Gastroesophageal sphincter (tissue), 3 donors: ENCODE data around the gene ARID1B.

Experiments used
- CTCF ChIP-seq, 4 experiments: fragments of 200-600 bp in 2 of 4; fragments of 450-650 bp in 2 of 4; sonication (generic) in 1 of 4; IDR thresholded peaks; one replicate each; pipeline ENCODE4 v1.5.1; 2017 to 2019; ENCODE audit warnings: antibody characterized with exemption in 4 of 4, mild to moderate bottlenecking in 2 of 4, moderate library complexity in 2 of 4
- POLR2A ChIP-seq, 2 donors: fragments of 450-650 bp; IDR thresholded peaks; one replicate each; pipeline ENCODE4 v1.6.1; 2017; ENCODE audit warnings: antibody characterized with exemption in 2 of 2, mild to moderate bottlenecking in 2 of 2, moderate library complexity in 1 of 2
- POLR2AphosphoS5 ChIP-seq: sonication (generic); formaldehyde crosslinking; IDR thresholded peaks from one replicate; pipeline ENCODE4 v1.6.1; 2017; ENCODE audit warnings: antibody characterized with exemption

GRCh38 chr6:157050537-157051265 is 273.5 kb downstream of the ARID1B start:
- TF ChIP-seq POLR2A (IDR thresholded peaks at IDR 0.05), result no peak
- TF ChIP-seq CTCF (IDR thresholded peaks at IDR 0.05), result no peak
- no peak for TF ChIP-seq POLR2AphosphoS5
